NCI-H1105 treated with DMSO at 0.1 percent for 48 hours (cell line): ENCODE results near the gene RPL10.
A peak's percentile ranks its signal among the peaks of the same experiment; 100 is the strongest.

Experiments used
- DNase-seq: peaks from one replicate; lab custom pipeline; 2025; lab: John Stamatoyannopoulos, UW

The RPL10 gene

GRCh38 chrX:154397888-154398667 lies at the start of gene RPL10:
Gene RPL10, plus strand, starts transcription at chrX:154398377. Its CDS starts 143 bp downstream, at chrX:154398520.
- peak; percentile 99 for DNase-seq

- no peak for DNase-seq
Measured at GRCh38 chrX:154348646-154349358, 49.4 kb upstream of the RPL10 start.

DNA sequence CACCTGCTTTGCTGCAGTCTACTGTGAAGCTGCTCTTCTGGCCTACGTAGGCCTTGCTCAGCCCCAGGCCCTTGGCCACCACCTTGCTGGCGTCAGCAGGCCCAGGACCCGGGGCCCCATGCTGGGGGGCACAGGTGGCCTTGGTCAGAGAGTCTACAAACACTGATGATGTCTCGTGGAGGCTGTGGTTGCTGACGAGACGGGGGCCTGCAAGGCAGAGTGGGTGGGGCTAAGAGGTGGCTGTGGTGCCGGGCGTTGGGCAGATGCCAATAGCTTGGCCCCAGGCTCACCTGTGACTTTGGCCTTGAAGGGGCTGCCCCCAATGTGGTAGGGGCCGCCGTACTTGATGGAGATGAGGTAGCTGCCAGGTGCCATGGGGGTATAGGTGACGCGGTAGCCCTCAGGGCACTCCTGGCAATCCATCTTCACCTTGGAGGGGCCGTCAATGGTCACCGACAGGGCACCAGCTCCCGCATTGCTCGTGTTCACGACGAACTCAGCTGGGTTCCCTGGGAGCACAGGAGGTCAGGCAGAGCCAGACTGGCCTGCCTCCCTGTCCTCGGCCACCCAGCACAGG lies 48.7 kb upstream of the RPL10 start:
- DNase-seq, result no peak

GRCh38 chrX:154349979-154350378 lies 48.2 kb upstream of the RPL10 start:
- DNase-seq, result no peak

DNA sequence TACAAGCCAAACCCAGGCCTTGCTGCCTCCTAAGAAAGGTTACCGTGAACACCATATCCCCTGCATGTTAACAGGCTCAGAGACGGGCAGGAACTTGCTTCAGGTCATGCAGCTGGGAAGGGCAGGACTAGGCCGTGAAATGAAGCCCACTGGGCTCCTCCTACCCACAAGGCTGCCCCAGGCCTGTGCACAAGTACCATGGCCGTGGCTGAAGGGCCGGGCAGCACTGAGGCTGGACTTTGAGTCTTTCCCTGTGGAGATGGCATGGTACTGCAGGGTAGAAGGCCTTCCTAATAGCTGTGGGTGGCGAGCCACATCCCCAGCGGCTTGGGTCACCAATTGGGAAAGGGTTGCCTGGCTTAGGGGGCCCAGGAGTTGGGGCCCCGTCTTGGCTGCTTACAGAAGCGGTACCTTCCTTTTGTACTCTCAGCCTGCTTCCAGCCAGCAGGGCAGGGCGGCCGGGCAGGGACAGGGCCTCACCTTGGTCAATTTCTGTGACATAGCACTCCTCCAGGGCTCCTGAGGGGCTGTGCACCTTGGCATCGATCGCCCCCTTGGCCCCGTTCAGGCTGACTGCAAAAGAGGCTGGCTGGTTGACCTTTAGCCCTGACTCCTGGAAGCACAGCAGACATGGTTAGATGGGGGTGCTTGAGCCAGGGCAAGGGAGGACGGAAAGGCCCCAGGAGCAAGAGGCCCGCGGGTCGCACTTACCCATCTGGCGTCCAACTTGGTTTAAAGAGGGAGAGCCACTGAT lies 47.6 kb upstream of the RPL10 start:
- DNase-seq, result no peak

GRCh38 chrX:154351183-154352011 lies 46.8 kb upstream of the RPL10 start:
- no peak for DNase-seq

DNA sequence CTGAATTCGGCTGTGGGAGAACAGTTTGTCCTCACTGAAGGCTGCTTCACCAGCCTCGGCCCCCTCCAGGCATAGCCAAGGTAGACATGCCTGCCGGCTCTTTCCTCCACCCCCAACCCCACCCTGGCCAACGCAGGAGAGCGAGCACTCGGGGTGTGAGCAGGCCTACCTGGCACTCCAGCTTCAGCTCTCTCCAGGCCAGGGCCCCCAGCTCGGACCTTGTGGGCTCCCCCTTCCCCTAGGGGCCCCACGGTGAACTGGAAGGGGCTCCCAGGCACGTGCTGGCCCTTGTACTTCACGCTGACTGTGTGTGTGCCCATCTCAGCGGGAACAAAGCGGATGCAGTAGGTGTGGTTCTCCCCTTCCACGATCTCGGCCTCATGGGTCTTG lies 46.2 kb upstream of the RPL10 start:
- no peak for DNase-seq

GRCh38 chrX:154352466-154352865 lies 45.7 kb upstream of the RPL10 start:
- DNase-seq, result no peak

DNA sequence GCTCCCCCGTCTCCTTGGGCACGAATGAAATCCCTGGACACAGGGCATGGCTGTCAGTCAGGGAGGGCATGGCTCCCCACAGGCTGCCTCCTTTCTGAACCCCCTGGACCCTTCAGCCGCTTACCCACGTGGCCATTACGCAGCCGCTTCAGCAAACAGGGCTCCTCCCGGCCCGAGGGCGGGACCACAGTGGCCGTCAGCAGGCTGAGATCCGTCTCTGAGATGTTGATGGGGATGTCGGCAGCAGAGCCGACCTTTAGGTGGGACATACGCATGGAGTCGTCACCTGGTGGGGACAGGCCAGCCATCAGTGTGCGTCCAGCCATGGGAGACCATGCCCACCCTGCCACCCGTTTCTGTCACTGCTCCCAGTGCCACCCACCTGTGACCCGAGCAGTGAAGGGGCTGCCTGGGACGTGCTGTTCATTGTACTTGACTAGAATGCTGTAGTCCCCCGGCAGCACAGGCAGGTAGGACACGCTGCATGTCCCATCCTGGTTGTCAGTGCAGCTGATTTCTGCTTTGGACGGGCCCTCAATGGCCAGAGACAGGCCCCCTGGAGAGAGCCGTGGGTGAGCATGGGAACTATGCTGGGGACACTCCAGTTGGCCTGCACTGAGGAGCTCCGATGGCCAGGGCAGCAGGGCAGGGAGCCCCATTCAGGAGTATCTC lies 44.9 kb upstream of the RPL10 start:
- DNase-seq, result no peak

DNA sequence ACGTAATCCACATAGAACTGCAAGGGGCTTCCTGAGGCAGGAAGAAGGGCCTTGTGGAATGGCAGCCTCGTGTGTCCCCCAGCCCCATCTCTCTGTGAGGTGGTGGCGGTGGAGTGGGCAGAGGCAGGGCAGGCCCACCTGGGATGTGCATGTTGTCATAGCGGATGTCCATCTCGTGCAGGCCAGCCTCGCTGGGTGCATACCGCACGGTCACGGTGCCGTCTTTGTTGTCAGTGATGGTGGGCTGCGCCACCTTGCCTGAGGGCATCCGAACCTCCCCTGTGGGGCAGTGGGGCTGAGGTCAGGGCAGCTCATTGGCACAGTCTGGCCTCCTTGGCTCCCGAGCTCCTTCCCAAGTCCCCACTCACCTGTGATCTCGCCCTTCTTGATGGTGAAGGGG lies 44.2 kb upstream of the RPL10 start:
- no peak for DNase-seq

DNA sequence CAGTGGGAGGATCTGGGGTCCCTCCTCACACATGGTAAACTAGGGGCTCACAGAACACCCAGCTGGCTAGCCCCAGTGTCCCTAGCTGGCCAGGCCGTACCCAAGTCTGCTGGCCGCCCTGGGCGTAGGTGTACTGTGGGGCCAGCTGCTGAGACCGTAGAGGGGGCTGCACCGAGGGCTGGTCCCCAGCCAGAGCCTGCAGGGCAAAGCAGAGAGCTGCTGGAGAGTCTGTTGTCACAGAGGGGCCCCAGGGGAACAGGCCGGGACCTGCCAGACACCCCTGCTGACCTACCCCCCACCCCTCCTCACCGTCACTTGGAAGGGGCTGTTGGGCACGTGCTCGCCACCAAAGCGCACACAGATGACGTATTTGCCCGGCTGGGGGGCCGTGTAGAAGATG lies 43.7 kb upstream of the RPL10 start:
- DNase-seq, result no peak

GRCh38 chrX:154355094-154355775 lies 42.9 kb upstream of the RPL10 start:
- no peak for DNase-seq

DNA sequence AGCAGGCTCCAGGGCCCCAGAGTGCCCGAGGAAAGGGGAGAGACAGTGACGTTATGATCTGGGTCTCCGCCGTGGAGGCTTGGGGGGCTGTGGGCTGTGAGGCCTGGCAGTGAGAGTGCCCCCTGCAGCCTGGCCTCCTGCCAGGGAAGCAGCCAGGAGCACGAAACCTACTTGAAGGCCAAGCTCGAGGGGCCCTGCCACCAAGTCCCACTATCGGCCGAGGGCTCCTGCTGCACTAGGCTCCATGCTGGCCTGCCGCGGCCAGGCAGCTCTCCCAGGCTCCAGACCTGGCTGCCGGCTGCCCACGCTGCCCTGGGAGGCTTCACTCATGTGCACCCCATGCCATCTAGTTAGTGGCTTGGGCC lies 42.4 kb upstream of the RPL10 start:
- no peak for DNase-seq

GRCh38 chrX:154356596-154356995 lies 41.6 kb upstream of the RPL10 start:
- no peak for DNase-seq

DNA sequence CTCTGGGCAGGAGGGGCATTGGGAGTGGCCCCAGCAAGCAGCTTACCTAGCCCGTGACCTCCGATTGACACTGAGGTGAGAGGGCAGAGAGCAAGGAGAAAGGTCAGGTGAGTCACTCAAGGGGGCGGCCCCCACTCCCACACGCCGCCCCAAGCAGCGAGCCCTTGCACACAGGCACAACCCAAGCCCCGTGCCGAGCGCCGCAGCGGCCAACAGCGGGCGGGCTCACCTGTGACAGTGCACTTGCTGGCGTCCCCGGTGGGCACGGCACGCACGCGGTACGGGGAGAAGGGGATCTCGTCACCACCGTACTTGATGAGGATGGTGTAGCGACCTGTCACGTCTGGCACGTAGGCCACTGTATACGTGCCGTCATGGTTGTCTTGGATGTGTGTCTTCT lies 41.0 kb upstream of the RPL10 start:
- no peak for DNase-seq

DNA sequence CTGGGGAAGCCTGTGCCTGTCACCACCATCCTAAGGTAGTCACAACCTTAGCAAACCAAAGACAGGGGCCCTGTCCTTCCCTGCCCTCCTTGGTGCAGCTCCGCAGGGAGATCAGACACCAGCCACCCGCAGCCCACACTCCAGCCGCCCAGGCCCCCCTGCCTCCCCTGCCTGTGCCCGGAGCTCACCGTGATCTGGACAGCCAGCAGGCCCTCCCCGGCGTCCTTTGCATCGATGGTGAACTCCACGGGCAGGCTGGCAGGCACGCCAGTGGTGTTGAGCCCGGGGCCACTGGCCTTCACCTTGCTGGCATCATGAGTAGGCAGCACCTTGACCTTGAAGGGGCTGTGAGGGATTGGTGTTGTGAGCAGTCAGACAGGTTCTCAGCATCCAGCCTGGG lies 40.2 kb upstream of the RPL10 start:
- no peak for DNase-seq

DNA sequence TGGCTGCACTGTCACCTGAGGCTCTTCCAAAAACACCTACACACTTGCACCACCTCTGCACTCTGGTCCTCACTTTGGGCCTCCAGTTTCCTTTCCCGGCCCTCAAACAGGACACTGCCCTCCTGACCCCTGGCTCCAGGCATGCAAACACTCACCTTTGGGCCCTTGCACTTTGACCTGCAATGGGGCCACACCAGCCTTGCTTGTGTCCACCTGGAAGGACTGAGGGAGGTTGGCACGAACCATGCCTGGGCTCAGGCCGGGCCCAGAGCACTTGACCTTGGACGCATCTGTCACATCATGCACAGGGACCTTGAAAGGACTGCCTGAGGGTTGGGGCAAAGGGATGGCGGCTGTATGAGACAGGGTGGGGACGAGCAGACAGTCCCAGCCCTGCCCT lies 39.3 kb upstream of the RPL10 start:
- DNase-seq, result no peak

DNA sequence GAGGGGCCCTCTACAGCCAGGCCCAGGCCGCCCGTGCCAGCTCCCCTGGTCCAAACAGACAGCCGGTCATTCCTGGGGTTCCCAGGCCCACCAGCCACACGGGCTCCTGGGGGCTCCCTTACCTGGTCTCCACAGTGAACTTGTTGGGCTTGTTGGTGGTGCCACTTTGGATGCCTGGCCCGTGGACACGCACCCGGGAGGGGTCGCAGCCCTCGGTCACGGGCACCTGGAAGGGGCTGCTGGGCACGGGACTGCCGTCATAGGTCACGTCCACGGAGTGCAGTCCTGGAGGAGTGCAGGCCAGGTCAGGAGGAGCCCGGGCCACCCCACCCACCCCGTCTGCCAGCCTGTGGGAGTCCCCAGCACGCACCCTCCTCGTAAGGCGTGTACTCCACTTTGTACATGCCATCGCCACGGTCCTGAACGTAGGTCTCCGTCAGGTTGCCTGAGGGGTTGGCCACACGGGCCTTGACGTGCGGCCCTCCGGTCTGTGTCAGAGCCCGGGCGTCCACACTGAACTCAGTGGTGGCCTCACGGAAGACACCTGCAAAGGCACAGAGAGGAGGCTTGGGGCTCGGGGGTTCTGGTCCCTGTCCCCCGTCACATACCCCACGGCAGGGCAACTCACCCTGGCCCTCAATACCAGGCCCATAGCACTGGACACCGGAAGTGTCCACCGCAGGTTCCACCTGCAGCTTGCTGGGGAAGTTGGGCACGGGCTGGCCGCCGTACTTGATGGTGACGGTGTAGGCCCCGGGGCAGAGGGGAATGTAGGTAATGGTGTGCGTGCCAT lies 38.6 kb upstream of the RPL10 start:
- no peak for DNase-seq

DNA sequence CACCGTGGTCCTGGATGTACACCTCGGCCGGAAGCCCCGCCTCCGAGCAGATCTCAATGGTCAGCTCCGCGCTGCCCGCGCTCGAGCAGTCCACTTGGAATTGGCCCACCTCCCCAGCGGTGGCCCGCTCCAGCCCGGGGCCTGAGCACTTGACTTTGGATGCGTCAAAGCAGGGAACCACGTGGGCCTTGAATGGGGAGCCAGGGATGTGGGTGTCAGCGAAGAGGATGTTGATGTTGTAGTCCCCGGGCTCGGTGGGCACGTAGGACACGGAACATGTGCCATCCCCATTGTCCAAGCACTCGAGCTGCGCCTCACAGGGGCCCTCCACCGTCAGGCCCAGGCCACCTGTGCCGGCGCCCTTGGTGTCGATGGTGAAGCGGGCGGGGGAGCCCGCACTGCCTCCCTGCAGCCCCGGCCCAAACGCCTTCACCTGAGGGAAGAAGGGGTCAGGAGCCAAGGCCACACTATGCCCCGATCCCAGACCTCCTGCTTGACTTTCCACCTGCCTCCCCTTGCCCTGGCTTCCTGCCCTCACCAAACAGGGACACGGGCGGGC lies 37.9 kb upstream of the RPL10 start:
- DNase-seq, result no peak
